SK-N-SH (cell line): ENCODE measurements around the gene GTF3A.
A peak's percentile ranks its signal among the peaks of the same experiment; 100 is the strongest.

Experiments used
- GABPA ChIP-seq: IDR thresholded peaks from 2 replicates; pipeline ENCODE4 v1.4.0; 2012; ENCODE audit warnings: low read depth, mild to moderate bottlenecking
- JUND ChIP-seq: IDR thresholded peaks from 2 replicates; pipeline ENCODE4 v1.4.0; 2012
- MEF2A ChIP-seq: IDR thresholded peaks from 2 replicates; pipeline ENCODE4 v1.4.0; 2012; ENCODE audit warnings: low read depth, borderline replicate concordance
- NFIC ChIP-seq: IDR thresholded peaks from 2 replicates; pipeline ENCODE4 v1.4.0; 2012; ENCODE audit warnings: borderline replicate concordance
- NRF1 ChIP-seq: IDR thresholded peaks from 2 replicates; pipeline ENCODE4 v1.6.1; 2012; ENCODE audit warnings: low read depth, mild to moderate bottlenecking, low read length
- POLR2AphosphoS5 ChIP-seq: IDR thresholded peaks from 2 replicates; pipeline ENCODE4 v1.6.1; 2012; ENCODE audit warnings: low read depth, low read length
- RFX5 ChIP-seq: IDR thresholded peaks from 2 replicates; pipeline ENCODE4 v1.6.1; 2012; ENCODE audit warnings: mild to moderate bottlenecking, improper control_type of control experiment, low read length
- SIN3A ChIP-seq: IDR thresholded peaks from 2 replicates; pipeline ENCODE4 v1.6.1; 2012; ENCODE audit warnings: low read depth, mild to moderate bottlenecking, low read length, moderate library complexity, borderline replicate concordance
- SMC3 ChIP-seq: IDR thresholded peaks from 2 replicates; pipeline ENCODE4 v1.6.1; 2012; ENCODE audit warnings: low read depth, low read length, improper control_type of control experiment
- TF ChIP-seq, protein P1 (sequence below): fragments of 200-600 bp; sonication (generic); IDR thresholded peaks from 2 replicates; pipeline ENCODE4 v1.6.1; 2017; ENCODE audit warnings: antibody characterized with exemption, mild to moderate bottlenecking, moderate library complexity
- TF ChIP-seq, protein P2 (sequence below): fragments of 150-350 bp; IDR thresholded peaks from 2 replicates; pipeline ENCODE4 v1.6.1; 2017; ENCODE audit warnings: antibody characterized with exemption, low read length, low read depth, borderline replicate concordance
- TF ChIP-seq, protein P3 (sequence below): IDR thresholded peaks from 2 replicates; pipeline ENCODE4 v1.6.1; 2012; ENCODE audit warnings: mild to moderate bottlenecking, low read depth, low read length, moderate library complexity

DNA sequence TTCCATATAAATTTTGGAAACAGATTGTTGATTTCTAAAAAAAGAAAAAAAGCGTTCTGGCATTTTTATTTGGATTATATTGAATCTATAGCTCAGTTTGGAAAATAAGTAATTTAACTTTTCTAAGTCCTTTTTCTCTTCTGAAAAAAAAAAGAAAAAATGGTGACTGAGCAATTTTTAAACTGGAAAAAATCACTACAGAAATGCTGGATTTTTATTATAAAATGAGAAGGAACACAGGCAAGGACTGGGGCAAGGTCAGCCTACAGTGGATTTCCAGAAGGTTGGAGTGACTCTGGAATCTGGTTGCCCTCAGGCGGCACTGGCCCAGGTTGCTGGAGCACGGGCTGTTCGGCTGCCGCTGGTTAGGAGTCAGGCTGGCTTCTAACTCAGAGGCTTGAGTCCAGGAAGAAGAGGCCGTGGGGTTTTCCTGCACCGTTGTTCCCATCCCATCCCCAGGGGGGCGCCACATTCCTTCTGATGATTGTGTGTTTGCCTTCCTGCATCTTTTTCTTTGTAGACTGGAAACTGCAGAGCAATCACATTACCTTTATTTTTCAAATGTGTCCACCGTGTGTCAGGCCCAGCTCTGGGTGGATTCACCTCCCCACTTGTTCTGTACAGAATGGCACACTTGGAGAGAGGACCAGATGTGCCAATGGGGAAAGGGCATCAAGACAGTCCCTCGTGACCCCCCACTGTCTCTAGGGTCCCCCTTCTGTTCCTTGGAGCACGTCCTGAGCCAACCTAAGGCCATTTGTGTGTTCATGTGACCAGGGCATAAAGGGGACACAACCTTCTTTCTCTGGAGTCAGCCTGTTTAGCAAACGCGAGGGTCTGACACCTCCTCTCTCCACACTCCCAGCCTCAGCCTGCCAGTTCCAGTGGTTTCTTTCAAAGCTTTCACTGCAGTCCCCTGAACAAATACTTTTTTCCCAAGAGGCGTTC, 44.5 kb upstream of the GTF3A start:
- TF ChIP-seq POLR2AphosphoS5 (no peak), NFIC (no peak), GABPA (no peak), SIN3A (no peak), MEF2A (no peak), NRF1 (no peak), JUND (no peak), SMC3 (peak; percentile 41), RFX5 (no peak)
- TF ChIP-seq, protein P1, sequence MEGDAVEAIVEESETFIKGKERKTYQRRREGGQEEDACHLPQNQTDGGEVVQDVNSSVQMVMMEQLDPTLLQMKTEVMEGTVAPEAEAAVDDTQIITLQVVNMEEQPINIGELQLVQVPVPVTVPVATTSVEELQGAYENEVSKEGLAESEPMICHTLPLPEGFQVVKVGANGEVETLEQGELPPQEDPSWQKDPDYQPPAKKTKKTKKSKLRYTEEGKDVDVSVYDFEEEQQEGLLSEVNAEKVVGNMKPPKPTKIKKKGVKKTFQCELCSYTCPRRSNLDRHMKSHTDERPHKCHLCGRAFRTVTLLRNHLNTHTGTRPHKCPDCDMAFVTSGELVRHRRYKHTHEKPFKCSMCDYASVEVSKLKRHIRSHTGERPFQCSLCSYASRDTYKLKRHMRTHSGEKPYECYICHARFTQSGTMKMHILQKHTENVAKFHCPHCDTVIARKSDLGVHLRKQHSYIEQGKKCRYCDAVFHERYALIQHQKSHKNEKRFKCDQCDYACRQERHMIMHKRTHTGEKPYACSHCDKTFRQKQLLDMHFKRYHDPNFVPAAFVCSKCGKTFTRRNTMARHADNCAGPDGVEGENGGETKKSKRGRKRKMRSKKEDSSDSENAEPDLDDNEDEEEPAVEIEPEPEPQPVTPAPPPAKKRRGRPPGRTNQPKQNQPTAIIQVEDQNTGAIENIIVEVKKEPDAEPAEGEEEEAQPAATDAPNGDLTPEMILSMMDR, result peak; percentile 62
- TF ChIP-seq, protein P2, sequence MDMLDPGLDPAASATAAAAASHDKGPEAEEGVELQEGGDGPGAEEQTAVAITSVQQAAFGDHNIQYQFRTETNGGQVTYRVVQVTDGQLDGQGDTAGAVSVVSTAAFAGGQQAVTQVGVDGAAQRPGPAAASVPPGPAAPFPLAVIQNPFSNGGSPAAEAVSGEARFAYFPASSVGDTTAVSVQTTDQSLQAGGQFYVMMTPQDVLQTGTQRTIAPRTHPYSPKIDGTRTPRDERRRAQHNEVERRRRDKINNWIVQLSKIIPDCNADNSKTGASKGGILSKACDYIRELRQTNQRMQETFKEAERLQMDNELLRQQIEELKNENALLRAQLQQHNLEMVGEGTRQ, result no peak
- TF ChIP-seq, protein P3, sequence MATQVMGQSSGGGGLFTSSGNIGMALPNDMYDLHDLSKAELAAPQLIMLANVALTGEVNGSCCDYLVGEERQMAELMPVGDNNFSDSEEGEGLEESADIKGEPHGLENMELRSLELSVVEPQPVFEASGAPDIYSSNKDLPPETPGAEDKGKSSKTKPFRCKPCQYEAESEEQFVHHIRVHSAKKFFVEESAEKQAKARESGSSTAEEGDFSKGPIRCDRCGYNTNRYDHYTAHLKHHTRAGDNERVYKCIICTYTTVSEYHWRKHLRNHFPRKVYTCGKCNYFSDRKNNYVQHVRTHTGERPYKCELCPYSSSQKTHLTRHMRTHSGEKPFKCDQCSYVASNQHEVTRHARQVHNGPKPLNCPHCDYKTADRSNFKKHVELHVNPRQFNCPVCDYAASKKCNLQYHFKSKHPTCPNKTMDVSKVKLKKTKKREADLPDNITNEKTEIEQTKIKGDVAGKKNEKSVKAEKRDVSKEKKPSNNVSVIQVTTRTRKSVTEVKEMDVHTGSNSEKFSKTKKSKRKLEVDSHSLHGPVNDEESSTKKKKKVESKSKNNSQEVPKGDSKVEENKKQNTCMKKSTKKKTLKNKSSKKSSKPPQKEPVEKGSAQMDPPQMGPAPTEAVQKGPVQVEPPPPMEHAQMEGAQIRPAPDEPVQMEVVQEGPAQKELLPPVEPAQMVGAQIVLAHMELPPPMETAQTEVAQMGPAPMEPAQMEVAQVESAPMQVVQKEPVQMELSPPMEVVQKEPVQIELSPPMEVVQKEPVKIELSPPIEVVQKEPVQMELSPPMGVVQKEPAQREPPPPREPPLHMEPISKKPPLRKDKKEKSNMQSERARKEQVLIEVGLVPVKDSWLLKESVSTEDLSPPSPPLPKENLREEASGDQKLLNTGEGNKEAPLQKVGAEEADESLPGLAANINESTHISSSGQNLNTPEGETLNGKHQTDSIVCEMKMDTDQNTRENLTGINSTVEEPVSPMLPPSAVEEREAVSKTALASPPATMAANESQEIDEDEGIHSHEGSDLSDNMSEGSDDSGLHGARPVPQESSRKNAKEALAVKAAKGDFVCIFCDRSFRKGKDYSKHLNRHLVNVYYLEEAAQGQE, result no peak
